Calu3 (cell line): ENCODE data around the gene P3H2. TPM values are rescaled to one million over a fixed set of nuclear protein-coding genes. Genes with fewer than 3 reads are reported as not detected.

ENCODE experiments used
- BruUV-seq: library from RNA; stranded (reverse); fragments of 400-500 nt; replicated peaks from 2 replicates; lab custom pipeline; 2021; lab: Mats Ljungman, UMichigan
- CTCF ChIA-PET: fragments of 300-600 bp; sonication (Branson Sonifier 250); formaldehyde crosslinking; loops from one replicate; lab custom pipeline; 2022; ENCODE audit warnings: antibody characterized with exemption; lab: Charles Lee
- DNase-seq: peaks from one replicate; pipeline ENCODE4 v3.0.0; 2022
- H3K27ac Mint-ChIP-seq: one replicate; pipeline ENCODE4 v1.8.0; 2022; ENCODE audit warnings: mixed read lengths; ENCODE audit not compliant: unreplicated experiment
- H3K27me3 Mint-ChIP-seq: one replicate; pipeline ENCODE4 v1.8.0; 2022; ENCODE audit warnings: mixed read lengths; ENCODE audit not compliant: unreplicated experiment
- H3K36me3 Mint-ChIP-seq: one replicate; pipeline ENCODE4 v1.8.0; 2022; ENCODE audit warnings: mild to moderate bottlenecking, moderate library complexity, mixed read lengths; ENCODE audit not compliant: insufficient read depth, unreplicated experiment
- H3K4me1 Mint-ChIP-seq: one replicate; pipeline ENCODE4 v1.8.0; 2022; ENCODE audit warnings: mild to moderate bottlenecking, low read depth, mixed read lengths; ENCODE audit not compliant: unreplicated experiment
- H3K4me3 Mint-ChIP-seq: one replicate; pipeline ENCODE4 v1.8.0; 2022; ENCODE audit warnings: mild to moderate bottlenecking, low read depth, moderate library complexity, mixed read lengths; ENCODE audit not compliant: unreplicated experiment
- H3K9me3 Mint-ChIP-seq: one replicate; pipeline ENCODE4 v1.8.0; 2022; ENCODE audit warnings: low read depth, mixed read lengths; ENCODE audit not compliant: unreplicated experiment
- CTCF ChIP-seq: fragments of 200-600 bp; IDR thresholded peaks from one replicate; pipeline ENCODE4 v1.8.0; 2022; ENCODE audit warnings: antibody characterized with exemption; ENCODE audit not compliant: unreplicated experiment
- intact Hi-C: fragments of 100-400 bp; cut with micrococcal nuclease; formaldehyde crosslinking; loops from one replicate; pipeline ENCODE4 v1.10.0; 2022; ENCODE audit not compliant: unreplicated experiment
- total RNA-seq: library from RNA; stranded (reverse); gene quantifications from 2 replicates; pipeline ENCODE4 v1.2.3, GENCODE V29; 2022

P3H2 gene
- total RNA-seq, 1 experiment from 2014 or later: 7.1 TPM

- intact Hi-C loops: no loop called here
- H3K4me3 Mint-ChIP-seq: no peak overlapping the region
- no peaks in the 10 kb centered on the region for H3K9me3 Mint-ChIP-seq
- H3K4me1 Mint-ChIP-seq: peaks cover 14% of the 10 kb centered on the region
- BruUV-seq: no TSS peak
- no peaks in the 10 kb centered on the region for H3K27me3 Mint-ChIP-seq
- CTCF ChIA-PET: interaction anchor here (1.0 kb wide), 1 partner anchor 680 kb away, joined by 4 read pairs; no protein-coding TSS in a partner anchor
- H3K27ac Mint-ChIP-seq: no peak overlapping the region
- H3K36me3 Mint-ChIP-seq: no peaks in the 10 kb centered on the region
- DNase-seq: no peak
- TF ChIP-seq CTCF: no peak
These were observed 168.4 kb downstream of the P3H2 start for GRCh38 chr3:189952272-189952671.

- CTCF ChIA-PET: interaction anchor here (1.0 kb wide), 1 partner anchor 11 kb away, joined by 3 read pairs; no protein-coding TSS in a partner anchor
These were observed 170.4 kb downstream of the P3H2 start for GRCh38 chr3:189950258-189950657.

GRCh38 chr3:189949580-189949979 lies 171.1 kb downstream of the P3H2 start:
- intact Hi-C loops: loop anchor here (2.0 to 10.0 kb wide), 2 partner anchors 263 to 375 kb away; no protein-coding TSS in a partner anchor
- Mint-ChIP-seq H3K27me3 (no peaks in the 10 kb centered on the region), H3K4me1 (peaks cover 39% of the 10 kb centered on the region), H3K27ac (no peak overlapping the region), H3K4me3 (no peak overlapping the region), H3K9me3 (peaks cover 4% of the 10 kb centered on the region), H3K36me3 (peaks cover 4% of the 10 kb centered on the region)
- no TSS peak for BruUV-seq
- TF ChIP-seq CTCF: no peak
- DNase-seq: no peak
- CTCF ChIA-PET: interaction anchor here (2.3 to 3.5 kb wide), 2 partner anchors 159 to 676 kb away, joined by 9 to 77 read pairs; no protein-coding TSS in a partner anchor

More at GRCh38 chr3:189950258-189950657, 170.4 kb downstream of the P3H2 start:
- no peak for DNase-seq
- no peaks in the 10 kb centered on the region for H3K36me3 Mint-ChIP-seq
- no peak overlapping the region for H3K4me3 Mint-ChIP-seq
- no TSS peak for BruUV-seq
- no peaks in the 10 kb centered on the region for H3K27me3 Mint-ChIP-seq
- peaks cover 4% of the 10 kb centered on the region for H3K9me3 Mint-ChIP-seq
- intact Hi-C loops: no loop called here
- TF ChIP-seq CTCF: no peak
- H3K27ac Mint-ChIP-seq: no peak overlapping the region
- peaks cover 32% of the 10 kb centered on the region for H3K4me1 Mint-ChIP-seq

GRCh38 chr3:189948724-189949045 lies 172.0 kb downstream of the P3H2 start:
- CTCF ChIA-PET: interaction anchor here (0.5 to 3.5 kb wide), 25 partner anchors 11 to 868 kb away, joined by 3 to 77 read pairs (median 5); no protein-coding TSS in a partner anchor
- no peak for DNase-seq
- Mint-ChIP-seq H3K27ac (no peak overlapping the region), H3K4me3 (no peak overlapping the region), H3K9me3 (peaks cover 4% of the 10 kb centered on the region), H3K27me3 (no peaks in the 10 kb centered on the region), H3K36me3 (peaks cover 10% of the 10 kb centered on the region), H3K4me1 (peaks cover 48% of the 10 kb centered on the region)
- no peak for TF ChIP-seq CTCF
- intact Hi-C loops: loop anchor here (1.0 to 10.0 kb wide), 3 partner anchors 262 to 678 kb away; no protein-coding TSS in a partner anchor
- BruUV-seq: no TSS peak
